ENCODE results near the gene SF3B3.
"Not testable (repeated sequence)": the region's sequence is repeated elsewhere in the genome, so short reads cannot be mapped to it uniquely, and the experiment has no call there.

Gene SF3B3

DNA sequence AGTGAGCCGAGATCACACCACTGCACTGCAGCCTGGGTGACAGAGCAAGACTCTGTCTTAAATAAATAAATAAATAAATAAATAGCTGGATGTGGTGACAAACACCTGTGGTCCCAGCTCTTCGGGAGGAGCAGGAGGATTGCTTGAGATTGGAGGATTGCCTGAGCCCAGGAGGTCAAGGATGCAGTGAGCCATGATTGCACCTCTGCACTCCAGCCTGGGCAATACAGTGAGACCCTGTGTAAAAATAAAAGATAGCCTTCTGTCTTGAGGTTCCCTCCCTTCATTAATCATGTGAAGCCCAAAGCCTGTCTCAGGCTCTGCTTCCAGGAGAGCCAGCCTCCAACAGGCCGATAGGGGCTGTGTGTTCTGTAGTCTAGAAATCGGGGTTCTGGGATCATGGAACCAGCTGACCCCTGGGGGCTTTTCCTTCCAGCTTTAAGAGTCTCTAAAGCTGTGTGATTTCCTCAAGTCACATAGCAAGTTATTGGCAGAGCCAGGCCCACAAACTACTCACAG is 88.2 kb downstream of the SF3B3 start:
- in situ Hi-C loops (cut with MboI; ENCODE audit: low sequenced_read_pairs) = no loop called here

DNA sequence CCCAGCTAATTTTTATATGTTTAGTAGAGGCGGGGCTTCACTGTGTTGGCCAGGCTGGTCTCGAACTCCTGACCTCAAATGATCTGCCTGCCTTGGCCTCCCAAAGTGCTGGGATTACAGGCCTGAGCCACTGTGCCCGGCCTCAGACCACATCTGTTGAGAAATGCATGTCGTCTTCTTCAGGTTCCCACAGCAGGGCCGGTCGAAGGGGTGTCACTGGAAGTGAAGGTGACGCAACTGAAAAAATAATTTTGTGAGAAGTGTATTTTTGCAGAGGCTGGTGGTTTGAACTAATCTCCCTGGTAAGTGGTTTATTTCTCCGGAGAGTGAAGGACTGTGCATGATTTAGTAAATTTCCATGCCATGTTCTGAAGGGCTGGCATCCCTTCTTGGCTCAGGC is 89.3 kb downstream of the SF3B3 start:
- in situ Hi-C loops (cut with MboI; ENCODE audit: low sequenced_read_pairs) = no loop called here

DNA sequence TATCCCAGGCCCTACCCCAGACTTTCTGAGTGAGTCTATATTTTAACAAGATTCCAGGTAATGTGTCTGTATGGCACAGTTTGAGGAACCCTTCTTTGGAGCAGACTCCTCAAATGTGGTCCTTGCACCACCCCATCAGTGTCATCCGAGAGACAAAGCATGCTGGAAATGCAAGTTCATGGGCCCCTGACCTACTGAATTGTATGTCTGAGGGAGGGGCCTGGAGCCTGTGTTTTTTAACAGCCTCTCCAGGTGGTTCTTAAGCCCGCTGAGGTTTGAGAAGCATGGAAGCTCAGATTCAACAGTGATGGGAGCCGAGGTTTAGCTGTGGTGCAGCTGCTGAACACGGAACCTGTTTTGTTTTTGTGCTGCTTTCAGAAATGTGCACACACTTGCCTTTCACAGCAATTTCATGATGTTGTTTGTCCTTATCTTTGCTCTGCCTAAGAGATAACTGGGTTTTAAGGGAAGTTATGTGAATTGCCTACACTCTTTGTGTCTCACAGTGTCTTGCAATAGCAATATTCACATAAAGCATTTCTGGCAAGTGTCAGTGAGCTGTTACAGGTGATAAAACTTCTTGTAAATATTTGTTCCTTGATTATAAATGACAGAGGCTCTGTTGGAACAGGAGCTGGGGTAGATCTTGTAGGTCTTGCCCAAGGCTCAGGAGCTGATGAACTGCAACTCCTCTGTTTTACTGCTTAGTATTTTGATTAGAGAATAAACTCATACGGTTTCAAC is 90.8 kb downstream of the SF3B3 start:
- in situ Hi-C loops (cut with MboI; ENCODE audit: low sequenced_read_pairs) = no loop called here

DNA sequence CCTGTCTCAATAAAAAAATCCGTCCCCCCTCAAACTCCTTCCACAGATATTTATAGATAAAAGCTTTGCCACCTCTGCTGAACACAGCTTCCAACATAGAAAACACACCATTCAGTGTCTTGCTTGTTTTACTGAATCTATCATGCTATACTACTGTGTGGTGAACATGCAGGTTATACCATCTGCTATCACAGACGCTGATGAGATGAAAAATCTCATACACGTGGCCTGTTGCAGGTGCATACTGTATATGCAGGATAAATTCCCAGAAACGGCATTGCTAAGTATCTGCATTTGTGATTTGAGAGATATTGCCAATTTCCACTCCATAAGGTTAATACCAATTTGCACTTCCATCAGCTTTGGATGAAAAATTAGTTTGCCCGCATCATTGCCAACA is 92.3 kb downstream of the SF3B3 start:
- in situ Hi-C loops (cut with MboI; ENCODE audit: low sequenced_read_pairs) = no loop called here

DNA sequence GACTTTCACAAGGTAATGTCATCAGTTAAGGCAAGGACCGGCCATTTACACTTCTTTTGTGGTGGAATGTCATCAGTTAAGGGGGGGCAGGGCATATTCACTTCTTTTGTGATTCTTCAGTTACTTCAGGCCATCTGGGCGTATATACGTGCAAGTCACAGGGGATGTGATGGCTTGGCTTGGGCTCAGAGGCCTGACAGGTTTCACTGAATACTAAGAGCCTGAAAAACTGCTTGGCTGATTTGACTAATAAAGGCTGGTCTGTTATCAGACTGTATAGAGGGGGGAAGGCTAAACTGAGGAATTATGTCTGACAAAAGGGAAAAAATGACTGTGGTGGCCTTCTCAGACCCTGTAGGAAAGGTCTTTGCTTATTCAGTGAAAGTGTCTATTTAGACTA is 98.2 kb downstream of the SF3B3 start:
- in situ Hi-C loops (cut with MboI; ENCODE audit: low sequenced_read_pairs) = not testable (repeated sequence)
